Activated CD4-positive, alpha-beta T cell treated with anti-CD3 and anti-CD28 coated beads, Interleukin-2, amount 10 ng/mL, durations not matched to agents 7 days and 5 days (primary cell): ENCODE results near the gene LMF2. TPM values are rescaled to one million over a fixed set of nuclear protein-coding genes. Genes with fewer than 3 reads are reported as not detected.

Source experiments
- CTCF ChIA-PET: fragments of 350-600 bp; sonication (Branson Sonifier 250); formaldehyde crosslinking; loops from one replicate; lab custom pipeline; 2021; ENCODE audit warnings: antibody characterized with exemption; lab: Charles Lee
- POLR2A ChIA-PET: fragments of 350-600 bp; sonication (Branson Sonifier 250); formaldehyde crosslinking; loops from one replicate; lab custom pipeline; 2021; ENCODE audit warnings: antibody characterized with exemption; lab: Charles Lee
- DNase-seq: peaks from one replicate; pipeline ENCODE4 v3.0.0-alpha.2; 2020
- H3K27ac Mint-ChIP-seq: one replicate; pipeline ENCODE4 v1.8.0; 2021; ENCODE audit warnings: mild to moderate bottlenecking, moderate library complexity, mixed read lengths
- H3K27me3 Mint-ChIP-seq: one replicate; pipeline ENCODE4 v1.8.0; 2021; ENCODE audit warnings: mixed read lengths
- H3K36me3 Mint-ChIP-seq: one replicate; pipeline ENCODE4 v1.8.0; 2021; ENCODE audit warnings: low read depth, mixed read lengths
- H3K4me1 Mint-ChIP-seq: one replicate; pipeline ENCODE4 v1.8.0; 2021; ENCODE audit warnings: mixed read lengths
- H3K4me3 Mint-ChIP-seq: one replicate; pipeline ENCODE4 v1.8.0; 2021; ENCODE audit warnings: mild to moderate bottlenecking, moderate library complexity, mixed read lengths
- H3K9me3 Mint-ChIP-seq: one replicate; pipeline ENCODE4 v1.8.0; 2021; ENCODE audit warnings: mixed read lengths
- total RNA-seq, 2 experiments: library from RNA; stranded (reverse); gene quantifications; one replicate each; pipeline ENCODE4 v1.2.3, GENCODE V29; 2021

LMF2 gene
- total RNA-seq, 2 experiments from 2014 or later = 130 to 139 TPM

GRCh38 chr22:50532824-50533796, 25.6 kb upstream of the LMF2 start:
- POLR2A ChIA-PET = interaction anchor here (1.7 kb wide), 1 partner anchor 15 kb away, joined by 6 read pairs; no protein-coding TSS in a partner anchor
- H3K9me3 Mint-ChIP-seq = no peaks in the 10 kb centered on the region
- no peak for DNase-seq
- peak overlapping the region; percentile 100 for H3K27ac Mint-ChIP-seq
- CTCF ChIA-PET = interaction anchor here (0.6 to 0.7 kb wide), 2 partner anchors 48 to 87 kb away, joined by 3 to 4 read pairs; no protein-coding TSS in a partner anchor
- H3K4me3 Mint-ChIP-seq = peak overlapping the region; percentile 96
- H3K27me3 Mint-ChIP-seq = no peaks in the 10 kb centered on the region
- peaks cover 27% of the 10 kb centered on the region for H3K36me3 Mint-ChIP-seq
- H3K4me1 Mint-ChIP-seq = peaks cover 52% of the 10 kb centered on the region

DNA sequence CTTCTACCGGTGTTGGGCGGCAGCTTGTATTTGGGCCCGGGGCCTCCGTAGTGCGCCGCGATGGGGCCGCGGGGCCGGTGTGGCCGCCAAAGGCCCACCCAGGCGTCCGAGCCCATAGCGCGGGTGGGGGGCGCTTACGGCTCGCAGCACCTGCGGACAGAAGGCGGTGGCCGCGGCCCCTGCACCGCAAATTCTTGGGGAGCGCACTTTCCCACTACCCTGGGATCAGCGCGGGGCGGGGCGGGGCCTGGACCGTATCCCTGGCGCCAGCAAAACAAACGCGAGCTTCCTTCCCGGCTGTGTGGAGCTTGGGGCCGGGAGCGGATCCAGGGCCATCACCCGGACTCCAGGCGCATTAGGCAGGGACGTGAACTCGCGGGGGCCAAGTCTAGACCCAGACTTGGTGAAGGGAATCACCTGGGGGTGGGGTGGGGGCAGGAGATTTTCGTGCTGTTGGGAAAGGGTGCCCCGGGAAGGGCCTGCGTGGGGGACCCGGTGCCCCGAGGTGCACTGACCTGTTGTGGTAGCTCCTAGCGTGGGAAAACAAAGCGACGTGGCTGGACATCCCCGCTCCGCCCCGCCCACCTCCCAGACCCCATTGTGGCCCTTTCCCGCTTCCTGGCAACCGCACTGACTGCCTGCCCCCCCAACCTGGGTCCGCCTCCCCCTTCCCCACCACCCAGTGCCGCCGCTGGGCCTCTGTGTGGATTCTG, 24.6 kb upstream of the LMF2 start:
- CTCF ChIA-PET = interaction anchor here (0.8 kb wide), 1 partner anchor 31 kb away, joined by 3 read pairs; no protein-coding TSS in a partner anchor
- Mint-ChIP-seq H3K36me3 (peaks cover 36% of the 10 kb centered on the region), H3K4me1 (peaks cover 60% of the 10 kb centered on the region), H3K27ac (peak overlapping the region; percentile 100), H3K4me3 (peak overlapping the region; percentile 96), H3K9me3 (no peaks in the 10 kb centered on the region), H3K27me3 (no peaks in the 10 kb centered on the region)
- DNase-seq = peak; percentile 38
- POLR2A ChIA-PET = interaction anchor here (1.7 kb wide), 1 partner anchor 16 kb away, joined by 6 read pairs; no protein-coding TSS in a partner anchor

DNA sequence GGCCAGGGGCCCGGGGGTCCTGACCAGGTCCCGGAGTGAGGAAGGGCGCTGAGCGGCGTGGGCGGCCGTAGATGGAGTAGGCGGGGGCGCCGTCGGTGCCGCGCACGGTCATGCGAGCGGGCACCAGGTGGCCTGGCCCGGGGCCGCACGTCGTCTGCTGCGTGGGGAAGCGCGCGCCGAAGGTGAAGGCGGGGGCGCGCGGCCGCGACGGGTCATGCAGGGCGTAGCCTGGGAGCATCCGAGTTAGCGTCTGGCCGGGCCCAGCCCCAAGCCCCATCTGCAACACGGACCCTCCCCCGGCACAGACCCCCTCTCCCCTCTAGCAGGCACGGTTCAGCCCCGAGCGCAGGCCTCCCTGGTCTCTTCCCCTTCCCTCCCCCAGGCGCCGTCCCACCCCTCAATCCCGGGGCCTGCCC, 24.1 kb upstream of the LMF2 start:
- Mint-ChIP-seq H3K36me3 (peaks cover 39% of the 10 kb centered on the region), H3K27me3 (no peaks in the 10 kb centered on the region), H3K27ac (peak overlapping the region; percentile 100), H3K9me3 (no peaks in the 10 kb centered on the region), H3K4me3 (peak overlapping the region; percentile 96), H3K4me1 (peaks cover 59% of the 10 kb centered on the region)
- ChIA-PET CTCF (interaction anchor here (0.8 kb wide), 1 partner anchor 32 kb away, joined by 3 read pairs; no protein-coding TSS in a partner anchor), POLR2A (interaction anchor here (1.7 kb wide), 1 partner anchor 17 kb away, joined by 6 read pairs; no protein-coding TSS in a partner anchor)
- peak; percentile 79 for DNase-seq

DNA sequence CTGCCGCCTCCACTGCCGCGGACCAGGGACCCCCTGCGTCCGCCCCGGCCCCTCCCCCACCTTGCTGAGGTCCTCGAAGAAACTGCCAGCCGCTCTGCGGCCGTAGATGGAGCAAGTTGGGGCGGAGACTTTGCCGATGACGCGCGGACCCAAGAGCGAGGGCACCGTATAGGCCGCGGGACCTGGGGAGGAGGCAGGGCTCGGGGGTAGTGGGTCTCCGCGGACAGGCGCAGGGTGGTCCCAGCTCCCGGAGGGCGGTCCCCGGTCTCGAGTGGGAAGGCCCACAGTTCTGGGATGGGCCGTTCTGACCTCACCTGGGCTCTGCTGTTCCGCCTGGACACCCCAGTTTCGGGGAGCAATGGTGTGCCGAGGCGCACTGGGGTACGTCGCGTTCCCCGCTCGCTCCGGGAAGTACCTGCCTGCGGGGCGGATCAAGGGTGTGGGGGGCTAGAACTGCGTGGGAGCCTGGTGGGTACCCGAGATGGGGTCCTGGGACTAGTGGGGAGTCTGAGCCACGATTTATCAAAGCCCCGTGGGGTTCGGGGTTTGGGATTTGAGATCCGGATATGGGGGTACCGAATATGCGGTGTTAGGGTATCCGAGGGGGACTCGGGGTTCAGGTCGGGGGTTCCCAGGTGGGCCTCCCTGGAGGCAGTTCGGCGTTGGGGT, 23.5 kb upstream of the LMF2 start:
- H3K36me3 Mint-ChIP-seq = peaks cover 36% of the 10 kb centered on the region
- DNase-seq = peak; percentile 89
- H3K4me1 Mint-ChIP-seq = peaks cover 53% of the 10 kb centered on the region
- no peaks in the 10 kb centered on the region for H3K27me3 Mint-ChIP-seq
- POLR2A ChIA-PET = no interaction called here
- H3K4me3 Mint-ChIP-seq = peak overlapping the region; percentile 96
- CTCF ChIA-PET = no interaction called here
- H3K27ac Mint-ChIP-seq = peak overlapping the region; percentile 100
- no peaks in the 10 kb centered on the region for H3K9me3 Mint-ChIP-seq

DNA sequence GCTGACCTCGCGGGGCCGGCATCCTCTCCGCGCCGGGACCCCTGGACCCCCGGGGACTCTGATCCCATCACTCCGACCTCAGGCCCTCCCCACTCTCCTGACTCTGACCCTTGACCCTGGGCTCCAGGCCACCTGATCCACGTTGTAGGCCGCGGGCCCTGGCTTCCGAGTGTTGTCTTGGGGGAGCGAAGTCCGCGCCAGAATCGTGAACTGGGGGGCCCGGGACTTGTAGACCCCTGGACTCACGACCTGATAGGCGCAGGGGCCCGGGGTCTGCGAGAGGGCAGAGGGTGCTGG, 23.0 kb upstream of the LMF2 start:
- H3K4me3 Mint-ChIP-seq = peak overlapping the region; percentile 96
- H3K36me3 Mint-ChIP-seq = peaks cover 36% of the 10 kb centered on the region
- H3K4me1 Mint-ChIP-seq = peaks cover 50% of the 10 kb centered on the region
- CTCF ChIA-PET = no interaction called here
- H3K27me3 Mint-ChIP-seq = no peaks in the 10 kb centered on the region
- H3K27ac Mint-ChIP-seq = peak overlapping the region; percentile 100
- POLR2A ChIA-PET = no interaction called here
- H3K9me3 Mint-ChIP-seq = no peaks in the 10 kb centered on the region
- no peak for DNase-seq

GRCh38 chr22:50529897-50530579, 22.5 kb upstream of the LMF2 start, which contains the start of gene TYMP:
Gene TYMP (minus strand): TSS chr22:50530012. CDS start chr22:50529709, 303 bp downstream.
- Mint-ChIP-seq H3K4me3 (peak within 1 kb of the TSS; percentile 96), H3K9me3 (no peaks in the 10 kb centered on the region), H3K27me3 (no peaks in the 10 kb centered on the region), H3K4me1 (peaks cover 47% of the 10 kb centered on the region), H3K36me3 (peaks cover 34% of the 10 kb centered on the region), H3K27ac (peak within 1 kb of the TSS; percentile 100)
- POLR2A ChIA-PET = interaction anchor here (0.6 to 1.0 kb wide), 5 partner anchors 10 to 91 kb away, joined by 3 to 10 read pairs (median 3); no protein-coding TSS in a partner anchor
- DNase-seq = peak; percentile 78
- CTCF ChIA-PET = interaction anchor here (0.7 to 5.8 kb wide), 5 partner anchors 15 to 92 kb away, joined by 3 to 74 read pairs (median 4); partner anchors contain the start of genes KLHDC7B and SYCE3

DNA sequence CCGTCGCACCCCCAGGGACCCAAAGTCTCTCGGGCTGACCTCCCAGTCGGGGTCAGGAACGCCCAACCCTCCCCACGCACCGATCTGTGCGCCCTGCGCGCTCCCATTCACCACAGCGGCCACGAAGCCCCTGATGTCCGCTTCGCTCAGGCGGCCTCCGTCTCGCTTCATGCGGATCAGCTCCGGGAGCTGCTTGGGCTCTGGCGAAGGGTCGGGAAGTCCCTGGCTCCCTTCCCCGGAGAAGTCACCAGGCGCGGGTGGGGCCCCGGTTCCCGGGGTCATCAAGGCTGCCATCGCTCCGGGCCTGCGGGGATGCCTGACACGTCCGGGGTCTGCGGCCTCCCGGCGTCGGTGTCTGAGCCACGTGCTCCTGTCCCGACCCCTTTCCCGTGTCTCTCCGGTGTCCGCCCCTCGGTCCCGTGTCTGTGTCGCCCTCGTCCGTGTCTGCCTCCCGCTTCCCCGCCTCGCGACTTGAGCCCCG, 22.0 kb upstream of the LMF2 start:
- peak overlapping the region; percentile 80 for H3K4me3 Mint-ChIP-seq
- H3K9me3 Mint-ChIP-seq = no peaks in the 10 kb centered on the region
- peak overlapping the region; percentile 83 for H3K27ac Mint-ChIP-seq
- DNase-seq = no peak
- peaks cover 49% of the 10 kb centered on the region for H3K4me1 Mint-ChIP-seq
- POLR2A ChIA-PET = interaction anchor here (0.6 to 1.0 kb wide), 2 partner anchors 10 to 34 kb away, joined by 4 to 10 read pairs; no protein-coding TSS in a partner anchor
- H3K27me3 Mint-ChIP-seq = no peaks in the 10 kb centered on the region
- CTCF ChIA-PET = interaction anchor here (1.1 to 5.8 kb wide), 4 partner anchors 16 to 89 kb away, joined by 3 to 74 read pairs (median 5); partner anchors contain the start of genes KLHDC7B and SYCE3
- H3K36me3 Mint-ChIP-seq = peaks cover 39% of the 10 kb centered on the region

- H3K4me3 Mint-ChIP-seq = peak overlapping the region; percentile 80
- H3K36me3 Mint-ChIP-seq = peaks cover 40% of the 10 kb centered on the region
- H3K27me3 Mint-ChIP-seq = no peaks in the 10 kb centered on the region
- H3K4me1 Mint-ChIP-seq = peaks cover 46% of the 10 kb centered on the region
- no peaks in the 10 kb centered on the region for H3K9me3 Mint-ChIP-seq
- ChIA-PET CTCF (interaction anchor here (0.8 to 5.8 kb wide), 4 partner anchors 12 to 90 kb away, joined by 3 to 74 read pairs (median 5); partner anchors contain the start of genes KLHDC7B and SYCE3), POLR2A (interaction anchor here (1.3 kb wide), 1 partner anchor 10 kb away, joined by 4 read pairs; no protein-coding TSS in a partner anchor)
- no peak for DNase-seq
- peak overlapping the region; percentile 93 for H3K27ac Mint-ChIP-seq
These were observed 21.3 kb upstream of the LMF2 start for GRCh38 chr22:50528682-50529415.

DNA sequence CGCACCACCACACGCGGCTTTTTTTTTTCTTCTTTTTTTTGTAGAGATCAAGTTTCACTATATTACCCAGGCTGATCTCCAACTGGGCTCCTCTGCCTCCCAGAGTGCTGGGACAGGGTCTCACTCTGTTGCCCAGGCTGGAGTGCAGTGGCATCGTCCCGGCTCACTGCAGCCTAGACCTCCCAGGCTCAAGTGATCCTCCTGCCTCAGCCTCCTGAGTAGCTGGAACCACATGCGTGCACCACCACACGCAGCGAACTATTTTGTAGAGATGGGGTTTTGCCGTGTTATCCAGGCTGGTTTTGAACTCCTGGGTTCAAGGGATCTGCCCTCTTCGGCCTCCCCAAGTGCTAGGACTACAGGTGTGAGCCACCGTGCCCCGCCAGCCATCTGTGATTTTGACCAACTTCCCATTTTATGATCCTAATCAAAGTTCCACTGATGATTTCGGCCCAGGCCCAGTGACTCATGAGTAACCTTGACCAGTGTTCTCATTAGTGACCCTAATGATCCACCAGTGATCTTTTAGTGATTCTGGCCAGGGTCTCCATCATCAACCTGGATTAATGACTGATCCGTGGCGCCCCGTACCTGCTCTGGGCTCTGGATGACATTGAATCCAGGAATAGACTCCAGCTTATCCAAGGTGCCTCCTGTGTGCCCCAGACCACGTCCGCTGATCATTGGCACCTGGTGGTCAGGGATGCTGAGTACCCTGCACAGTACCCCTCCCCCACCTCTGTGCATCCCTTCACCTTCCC, 20.6 kb upstream of the LMF2 start:
- Mint-ChIP-seq H3K27me3 (no peaks in the 10 kb centered on the region), H3K9me3 (no peaks in the 10 kb centered on the region), H3K27ac (peak overlapping the region; percentile 93), H3K4me3 (peak overlapping the region; percentile 80), H3K4me1 (peaks cover 41% of the 10 kb centered on the region), H3K36me3 (peaks cover 40% of the 10 kb centered on the region)
- ChIA-PET CTCF (interaction anchor here (0.8 to 5.8 kb wide), 6 partner anchors 10 to 93 kb away, joined by 4 to 74 read pairs (median 6); partner anchors contain the start of genes KLHDC7B, NCAPH2 and SYCE3), POLR2A (interaction anchor here (1.3 to 1.8 kb wide), 2 partner anchors 11 to 20 kb away, joined by 4 to 5 read pairs; partner anchors contain the start of genes LMF2 and NCAPH2)
- DNase-seq = no peak
